Osteoblast (primary cell): ENCODE measurements around the gene TMTC3. TPM values are rescaled to one million over a fixed set of nuclear protein-coding genes. Genes with fewer than 3 reads are reported as not detected.

Source experiments
- DNase-seq: peaks from one replicate; pipeline ENCODE4 v3.0.0; 2011; ENCODE audit warnings: low spot score, mixed read lengths; ENCODE audit not compliant: insufficient read length; ENCODE audit errors: missing footprints
- H2AFZ ChIP-seq: 2 replicates; pipeline ENCODE4 v1.6.0; 2011; ENCODE audit warnings: mild to moderate bottlenecking, low read length
- H3K27ac ChIP-seq: 2 replicates; pipeline ENCODE4 v1.5.1; 2011; ENCODE audit warnings: mild to moderate bottlenecking, low read depth, low read length, moderate library complexity
- H3K27me3 ChIP-seq: 2 replicates; pipeline ENCODE4 v1.6.0; 2012; ENCODE audit warnings: mild to moderate bottlenecking, control low read depth, inconsistent platforms, low read length, moderate library complexity; ENCODE audit not compliant: insufficient read depth
- H3K36me3 ChIP-seq: 2 replicates; pipeline ENCODE4 v1.5.1; 2011; ENCODE audit warnings: mild to moderate bottlenecking, low read length, control low read depth, moderate library complexity; ENCODE audit not compliant: insufficient read depth
- H3K4me1 ChIP-seq: 2 replicates; pipeline ENCODE4 v1.5.1; 2011; ENCODE audit warnings: mild to moderate bottlenecking, low read length, control low read depth, moderate library complexity; ENCODE audit not compliant: insufficient read depth
- H3K4me2 ChIP-seq: 2 replicates; pipeline ENCODE4 v1.6.0; 2011; ENCODE audit warnings: mild to moderate bottlenecking, low read length; ENCODE audit not compliant: insufficient read depth
- H3K4me3 ChIP-seq: fragments of 200-600 bp; sonication (generic); 3 replicates; pipeline ENCODE4 v1.5.1; 2012; ENCODE audit warnings: mild to moderate bottlenecking, low read length, inconsistent platforms; ENCODE audit not compliant: insufficient read depth
- H3K79me2 ChIP-seq: 2 replicates; pipeline ENCODE4 v1.6.0; 2012; ENCODE audit warnings: mild to moderate bottlenecking, low read length, control low read depth, inconsistent platforms; ENCODE audit not compliant: insufficient read depth
- H3K9me3 ChIP-seq: 2 replicates; pipeline ENCODE4 v1.5.1; 2011; ENCODE audit warnings: low read depth, low read length, control low read depth
- H4K20me1 ChIP-seq: 2 replicates; pipeline ENCODE4 v1.6.0; 2012; ENCODE audit warnings: mild to moderate bottlenecking, low read length, control low read depth; ENCODE audit not compliant: insufficient read depth
- total RNA-seq: library from RNA; depleted of rRNA; stranded (reverse); fragments of >200 nt; gene quantifications from 2 replicates; pipeline ENCODE4 v1.2.3, GENCODE V29; 2012
- TF ChIP-seq, protein P1 (sequence below): IDR thresholded peaks from 2 replicates; pipeline ENCODE4 v1.5.1; 2011; ENCODE audit warnings: mild to moderate bottlenecking, low read depth, low read length, moderate library complexity; ENCODE audit errors: extremely low read depth

Gene TMTC3
- total RNA-seq = 46.3 and 48.0 TPM in 2 replicates

DNA sequence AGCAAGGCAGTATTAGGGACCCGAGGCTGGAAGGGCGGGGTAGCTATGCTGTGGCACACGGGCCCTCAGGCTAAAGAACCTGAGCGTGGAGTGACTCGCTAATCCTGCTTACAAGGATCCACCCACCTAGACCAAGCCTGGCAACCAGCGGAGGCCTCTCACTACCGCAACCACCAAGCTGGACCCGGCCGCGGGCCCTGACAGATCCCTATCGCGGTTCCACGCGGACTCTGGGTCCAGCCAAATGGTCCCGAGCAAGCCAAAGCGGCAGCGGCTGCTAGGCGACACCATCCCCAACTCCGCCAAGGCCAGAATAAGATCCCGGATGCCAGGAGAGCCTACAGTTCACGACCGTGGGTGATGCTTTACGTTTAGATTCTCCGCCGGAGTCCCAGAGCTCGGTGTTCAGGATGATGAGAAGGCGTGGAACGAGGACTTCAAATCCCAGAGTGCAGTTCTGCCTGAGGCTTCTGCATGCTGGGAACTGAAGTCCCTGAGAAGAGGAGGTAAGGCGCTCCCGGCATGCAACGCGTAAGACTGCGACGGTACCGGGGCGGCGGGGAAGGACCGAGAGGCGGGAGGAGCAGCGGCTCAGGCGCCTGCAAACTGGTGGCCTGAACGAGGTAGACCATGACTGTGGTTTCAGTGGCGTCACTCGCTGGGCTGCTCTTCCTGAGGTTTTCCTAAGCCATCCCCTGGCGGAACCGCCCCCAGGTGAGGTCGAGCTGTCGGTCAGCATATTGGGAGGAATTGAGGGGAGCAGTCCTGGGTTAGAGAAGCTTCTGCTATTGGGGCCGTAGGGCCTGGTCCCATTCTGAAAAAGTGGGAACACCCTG, at the start of gene TMTC3, which contains the start of gene CEP290:
TSS of gene TMTC3 (plus strand) at position 534 of the 836 bp plus-strand sequence. CDS start 6,009 bp downstream, outside the sequence.
TSS of gene CEP290 (minus strand) at position 315 of the 836 bp plus-strand sequence. CDS start 781 bp downstream, outside the sequence.
- Histone ChIP-seq H3K79me2 (peaks cover 47% of the 10 kb centered on the region), H3K4me3 (peak within 1 kb of the TSS; percentile 98), H3K4me1 (peaks cover 14% of the 10 kb centered on the region), H3K4me2 (peak within 1 kb of the TSS; percentile 97), H4K20me1 (no peaks in the 10 kb centered on the region), H3K9me3 (no peaks in the 10 kb centered on the region), H3K36me3 (peaks cover 10% of the 10 kb centered on the region), H3K27me3 (no peaks in the 10 kb centered on the region), H3K27ac (peak within 1 kb of the TSS; percentile 88), H2AFZ (peak within 1 kb of the TSS; percentile 97)
- peak; percentile 94 for DNase-seq
- TF ChIP-seq, protein P1, sequence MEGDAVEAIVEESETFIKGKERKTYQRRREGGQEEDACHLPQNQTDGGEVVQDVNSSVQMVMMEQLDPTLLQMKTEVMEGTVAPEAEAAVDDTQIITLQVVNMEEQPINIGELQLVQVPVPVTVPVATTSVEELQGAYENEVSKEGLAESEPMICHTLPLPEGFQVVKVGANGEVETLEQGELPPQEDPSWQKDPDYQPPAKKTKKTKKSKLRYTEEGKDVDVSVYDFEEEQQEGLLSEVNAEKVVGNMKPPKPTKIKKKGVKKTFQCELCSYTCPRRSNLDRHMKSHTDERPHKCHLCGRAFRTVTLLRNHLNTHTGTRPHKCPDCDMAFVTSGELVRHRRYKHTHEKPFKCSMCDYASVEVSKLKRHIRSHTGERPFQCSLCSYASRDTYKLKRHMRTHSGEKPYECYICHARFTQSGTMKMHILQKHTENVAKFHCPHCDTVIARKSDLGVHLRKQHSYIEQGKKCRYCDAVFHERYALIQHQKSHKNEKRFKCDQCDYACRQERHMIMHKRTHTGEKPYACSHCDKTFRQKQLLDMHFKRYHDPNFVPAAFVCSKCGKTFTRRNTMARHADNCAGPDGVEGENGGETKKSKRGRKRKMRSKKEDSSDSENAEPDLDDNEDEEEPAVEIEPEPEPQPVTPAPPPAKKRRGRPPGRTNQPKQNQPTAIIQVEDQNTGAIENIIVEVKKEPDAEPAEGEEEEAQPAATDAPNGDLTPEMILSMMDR = no peak

DNA sequence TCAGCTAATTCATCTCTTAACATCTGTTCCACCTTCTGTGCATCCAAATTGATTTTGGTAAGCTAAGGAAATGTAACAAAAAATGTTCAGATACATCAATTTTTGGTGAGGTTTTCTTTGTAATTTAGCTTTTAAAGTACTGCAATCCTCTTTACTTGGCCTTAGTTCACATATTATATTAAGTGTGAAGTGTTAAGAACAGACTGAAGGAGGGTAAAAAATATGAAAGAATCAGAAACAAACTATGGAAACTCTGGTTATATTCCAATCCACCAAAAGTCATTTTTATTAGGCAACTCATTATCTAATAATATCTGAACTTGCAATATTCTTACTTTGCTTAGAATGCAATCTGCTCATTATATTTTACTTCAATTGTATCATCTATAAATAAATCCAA, 49.3 kb upstream of the TMTC3 start:
- no peaks in the 10 kb centered on the region for H3K79me2 ChIP-seq
- H3K4me1 ChIP-seq = no peaks in the 10 kb centered on the region
- no peaks in the 10 kb centered on the region for H4K20me1 ChIP-seq
- DNase-seq = no peak
- H3K4me3 ChIP-seq = no peak overlapping the region
- H2AFZ ChIP-seq = no peak overlapping the region
- H3K4me2 ChIP-seq = no peak overlapping the region
- H3K27me3 ChIP-seq = no peaks in the 10 kb centered on the region
- no peaks in the 10 kb centered on the region for H3K9me3 ChIP-seq
- no peak overlapping the region for H3K27ac ChIP-seq
- H3K36me3 ChIP-seq = peaks cover 14% of the 10 kb centered on the region
- TF ChIP-seq, protein P1 = no peak

DNA sequence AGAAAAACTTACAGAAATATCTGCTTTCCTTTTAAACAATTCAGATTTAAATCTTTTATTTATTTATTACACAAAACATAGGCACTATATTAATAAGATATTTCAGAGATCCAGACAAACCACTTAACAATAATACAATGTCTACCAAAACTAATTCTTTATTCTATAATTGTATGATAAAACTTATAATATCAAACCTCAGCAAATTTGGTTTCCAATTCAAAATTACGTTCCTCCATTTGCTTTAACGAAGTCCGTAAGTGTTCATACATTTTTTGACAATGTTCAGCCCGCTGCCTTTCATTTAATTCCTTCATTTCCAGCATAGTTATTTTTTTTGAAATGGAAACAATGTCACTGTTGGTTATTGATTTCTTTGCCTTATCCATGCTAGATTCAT, 48.5 kb upstream of the TMTC3 start:
- Histone ChIP-seq H4K20me1 (no peaks in the 10 kb centered on the region), H2AFZ (no peak overlapping the region), H3K4me2 (no peak overlapping the region), H3K9me3 (no peaks in the 10 kb centered on the region), H3K79me2 (no peaks in the 10 kb centered on the region), H3K27ac (no peak overlapping the region), H3K4me1 (no peaks in the 10 kb centered on the region), H3K36me3 (peaks cover 18% of the 10 kb centered on the region), H3K27me3 (no peaks in the 10 kb centered on the region), H3K4me3 (no peak overlapping the region)
- TF ChIP-seq, protein P1 = no peak
- DNase-seq = no peak

DNA sequence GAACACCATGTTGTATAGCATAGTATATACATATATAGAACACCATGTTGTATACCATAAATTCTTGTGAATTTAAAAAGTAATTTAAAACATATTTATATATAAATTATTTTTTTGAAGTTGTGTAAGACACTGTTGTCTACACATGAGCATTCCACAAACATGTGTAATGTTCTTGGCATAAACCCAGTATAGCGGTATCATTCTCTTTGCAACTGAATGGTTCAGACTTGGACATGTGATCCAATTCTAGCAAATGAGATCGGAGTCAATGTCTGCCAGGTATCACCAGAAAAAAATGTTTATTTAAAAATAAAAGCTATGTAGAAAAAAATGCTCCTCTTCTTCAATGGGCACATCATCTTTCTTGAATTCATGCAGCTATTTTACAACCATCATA, 34.1 kb upstream of the TMTC3 start:
- Histone ChIP-seq H3K27me3 (no peaks in the 10 kb centered on the region), H2AFZ (no peak overlapping the region), H3K36me3 (peaks cover 18% of the 10 kb centered on the region), H3K27ac (no peak overlapping the region), H3K4me1 (peaks cover 6% of the 10 kb centered on the region), H3K4me2 (no peak overlapping the region), H3K79me2 (no peaks in the 10 kb centered on the region), H3K9me3 (no peaks in the 10 kb centered on the region), H4K20me1 (no peaks in the 10 kb centered on the region), H3K4me3 (no peak overlapping the region)
- DNase-seq = no peak
- TF ChIP-seq, protein P1 = no peak
